Muscle of arm (tissue), 12 donors: ENCODE data around the gene CSGALNACT2. TPM values are rescaled to one million over a fixed set of nuclear protein-coding genes. Genes with fewer than 3 reads are reported as not detected.
"Not testable (repeated sequence)": the region's sequence is repeated elsewhere in the genome, so short reads cannot be mapped to it uniquely, and the experiment has no call there.

Experiments
- DNase-seq: peaks from one replicate; pipeline ENCODE4 v3.0.0-alpha.2; 2013
- polyA plus RNA-seq, 12 donors: library from polyadenylated mRNA; unstranded; fragments of 120-200 nt; gene quantifications; one replicate each; pipeline ENCODE4 v1.2.1, GENCODE V29; 2013; ENCODE audit not compliant: insufficient read length in 12 of 12

CSGALNACT2 gene
- polyA plus RNA-seq, 12 donors: 21.1 to 41.0 (median 32.1) TPM; not detected in 1

DNA sequence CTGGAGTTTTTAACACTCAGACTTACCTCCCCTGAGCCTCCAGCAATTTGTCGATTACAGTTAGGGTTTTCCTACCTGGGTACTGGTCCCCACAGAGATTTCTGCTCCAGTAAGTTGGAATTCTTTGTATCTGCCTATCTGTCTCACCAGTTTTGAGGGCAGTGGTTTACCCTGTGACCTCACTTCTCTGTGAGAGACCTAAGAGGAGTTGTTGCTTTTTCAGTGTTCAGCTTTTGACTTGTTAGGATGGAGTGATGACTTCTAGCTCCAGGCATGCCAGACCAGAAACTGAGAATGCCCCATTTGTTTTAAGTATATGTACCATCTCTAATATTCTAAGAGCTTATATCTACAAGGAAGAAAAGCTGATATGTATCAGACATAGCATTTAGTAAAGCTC lies 42.9 kb downstream of the CSGALNACT2 start:
- DNase-seq: no peak

DNA sequence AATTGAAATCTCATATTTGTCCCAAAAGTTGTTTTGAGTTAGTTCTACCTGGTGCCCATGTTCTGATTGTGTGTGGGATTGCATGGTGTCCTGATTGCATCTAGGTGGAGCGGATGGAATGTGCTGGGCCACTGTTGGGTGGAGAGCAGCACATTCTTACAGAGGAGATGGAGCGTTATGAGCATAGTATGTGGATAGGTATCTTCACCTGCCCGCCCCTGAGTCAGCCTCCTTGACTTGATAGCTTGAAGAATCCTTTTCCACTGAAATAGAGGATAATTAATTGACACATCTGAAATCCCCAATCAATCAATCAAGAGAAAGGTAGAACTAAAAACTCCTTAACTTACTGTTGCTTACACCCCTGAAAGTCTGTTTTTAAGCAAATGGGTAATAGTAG lies 45.5 kb downstream of the CSGALNACT2 start:
- not testable (repeated sequence) for DNase-seq

DNA sequence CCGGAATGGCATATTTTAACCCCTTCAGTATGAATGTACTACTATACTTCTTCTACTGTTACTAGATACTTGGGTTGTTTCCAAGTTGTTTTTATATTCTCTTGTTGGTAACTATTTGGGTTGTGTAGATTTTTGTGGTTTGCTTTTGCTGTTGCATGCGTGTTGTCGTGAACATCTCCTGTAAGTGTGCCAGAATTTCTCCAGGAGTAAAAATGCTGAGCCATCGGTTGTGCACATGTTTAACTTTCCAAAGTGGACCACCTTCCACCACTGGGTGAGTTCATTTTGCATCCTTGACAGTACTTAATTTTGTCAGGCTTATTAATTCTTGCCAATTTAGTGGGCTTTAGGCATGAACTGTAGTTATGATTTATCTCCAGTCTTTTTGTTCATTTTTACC lies 47.9 kb downstream of the CSGALNACT2 start:
- no peak for DNase-seq

DNA sequence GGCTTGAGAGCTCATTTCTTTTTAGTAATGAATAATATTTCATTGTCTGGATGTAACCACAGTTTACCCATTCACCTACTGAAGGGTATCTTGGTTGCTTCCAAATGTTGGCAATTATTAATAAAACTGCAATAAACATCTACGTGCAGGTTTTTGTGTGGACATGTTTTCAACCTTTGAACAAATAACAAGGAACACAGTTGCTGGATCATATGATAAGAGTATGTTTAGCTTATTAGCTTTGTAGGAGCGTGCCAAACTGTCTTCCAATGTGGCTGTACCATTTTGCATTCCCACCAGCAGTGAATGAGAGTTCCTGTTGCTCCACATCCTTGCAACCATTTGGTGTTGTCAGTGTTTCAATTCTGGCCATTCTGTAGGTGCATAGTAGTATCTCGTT lies 49.0 kb downstream of the CSGALNACT2 start:
- no peak for DNase-seq

DNA sequence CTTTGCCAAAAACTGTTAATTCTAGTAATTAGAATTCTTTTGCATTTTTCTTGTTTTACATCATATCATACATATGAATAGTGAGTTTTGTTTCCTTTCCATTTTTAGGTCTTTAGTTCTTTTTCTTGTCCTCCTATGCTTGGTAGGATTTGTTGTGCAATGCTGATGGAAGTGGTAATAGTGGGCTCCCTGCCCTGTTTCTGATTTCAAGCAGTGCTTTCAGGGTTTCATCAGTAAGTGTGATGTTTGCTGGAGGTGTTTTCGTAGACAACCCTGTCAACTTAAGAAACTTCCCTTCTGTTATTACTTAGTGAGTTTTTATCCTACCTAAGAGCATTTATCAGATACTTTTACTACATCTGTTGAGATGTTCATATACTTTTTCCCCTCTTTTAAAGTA lies 50.5 kb downstream of the CSGALNACT2 start:
- no peak for DNase-seq

DNA sequence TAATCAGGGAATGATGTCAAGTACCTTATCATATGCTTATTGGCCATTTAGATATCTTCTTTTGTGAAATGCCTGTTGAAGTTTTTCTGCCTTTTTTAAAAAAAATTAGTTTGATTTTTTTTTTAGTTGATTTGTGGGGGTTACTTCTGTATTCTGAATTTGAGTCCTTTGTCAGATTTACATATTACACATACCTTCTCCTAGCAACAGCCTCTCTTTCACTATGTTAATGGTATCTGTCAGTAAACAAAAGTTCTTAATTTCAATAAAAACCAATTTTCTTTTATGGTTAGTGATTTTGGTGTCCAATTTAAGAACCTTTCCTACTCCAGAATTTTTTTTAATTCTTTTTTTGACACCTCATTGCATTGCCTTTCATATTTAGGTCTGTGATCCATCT lies 52.0 kb downstream of the CSGALNACT2 start:
- no peak for DNase-seq

DNA sequence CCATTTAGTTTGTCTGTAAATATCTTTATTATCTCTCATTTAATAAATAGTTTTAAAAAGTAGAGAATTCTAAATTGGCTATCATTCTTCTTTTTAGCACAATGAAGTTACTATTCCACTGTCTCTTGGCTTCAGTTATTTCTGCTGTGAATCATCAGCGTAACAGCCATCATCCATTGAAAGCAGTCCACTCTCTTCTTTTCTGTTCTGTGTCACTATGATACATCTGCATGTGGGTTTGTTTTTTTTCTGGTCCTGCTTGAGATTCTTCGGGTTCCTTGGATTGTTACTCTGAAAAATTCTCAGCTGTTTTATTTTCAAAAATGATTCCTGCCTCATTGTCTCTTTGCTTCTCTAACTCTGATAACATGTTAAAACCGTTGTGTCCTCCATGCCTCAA lies 52.5 kb downstream of the CSGALNACT2 start:
- DNase-seq: no peak

DNA sequence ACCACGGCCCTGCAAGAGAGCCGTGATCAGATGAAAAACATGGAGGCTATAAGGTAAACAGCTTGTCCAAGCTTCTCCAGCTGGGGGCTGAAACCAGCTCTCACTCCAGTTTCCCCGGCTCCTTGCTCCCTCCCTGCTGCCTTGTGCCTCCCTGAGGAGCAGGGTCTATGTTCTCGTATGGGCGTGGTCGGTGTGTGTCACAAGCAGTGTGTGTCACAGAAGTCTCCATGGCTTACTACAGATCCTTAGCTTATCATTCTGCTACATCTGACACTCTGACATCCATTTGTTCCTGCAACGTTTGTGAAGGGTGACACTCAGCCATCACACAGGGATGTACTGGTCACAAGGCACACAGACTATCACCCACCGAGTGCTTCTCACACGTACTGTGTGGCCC lies 54.6 kb downstream of the CSGALNACT2 start:
- no peak for DNase-seq

DNA sequence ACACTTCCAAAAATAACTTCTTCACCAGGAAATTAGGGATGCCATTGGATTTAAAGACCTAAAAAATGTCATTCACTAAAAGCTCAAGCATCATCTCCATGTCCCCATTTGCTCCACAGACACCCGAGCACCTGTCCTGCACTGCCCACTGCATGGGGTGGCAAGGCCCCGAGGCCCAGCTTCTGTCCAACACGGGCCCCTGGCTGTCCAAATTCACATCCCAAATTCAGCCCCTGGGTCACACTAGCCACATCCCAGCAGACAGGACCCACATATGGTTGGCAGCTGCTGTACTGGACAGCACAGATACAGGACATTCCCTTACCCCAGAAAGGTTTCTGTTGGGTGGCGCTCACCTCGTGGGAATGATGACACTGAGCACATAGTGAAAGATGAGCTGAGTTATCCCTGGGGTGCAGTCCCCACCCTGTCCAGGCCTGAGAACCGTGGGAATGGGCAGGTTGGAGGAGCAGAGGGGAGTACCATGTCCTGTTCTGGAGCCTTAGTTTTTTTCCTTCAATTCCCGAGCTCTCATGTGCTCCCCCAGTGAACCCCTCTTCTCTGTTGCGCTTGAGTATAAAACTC lies 55.3 kb downstream of the CSGALNACT2 start:
- no peak for DNase-seq

DNA sequence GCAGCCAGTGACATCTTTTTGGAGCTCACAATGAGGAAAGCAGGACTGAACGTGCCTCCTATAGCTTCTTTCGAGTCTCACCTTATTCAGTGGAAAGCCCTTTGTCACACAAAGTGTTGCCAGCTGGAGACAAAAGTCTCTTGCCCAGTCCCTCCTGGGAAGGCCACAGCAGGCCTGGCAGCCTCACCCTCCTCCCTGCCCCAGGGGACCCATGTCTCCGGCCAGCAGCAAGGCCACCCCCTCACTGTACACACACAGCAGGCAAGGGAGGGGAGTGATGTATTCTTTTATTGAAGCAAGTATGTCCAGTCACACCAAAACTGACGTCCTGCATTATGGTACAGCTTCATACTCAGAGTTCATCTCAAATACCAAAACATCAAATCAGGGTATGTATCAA lies 56.0 kb downstream of the CSGALNACT2 start:
- no peak for DNase-seq

DNA sequence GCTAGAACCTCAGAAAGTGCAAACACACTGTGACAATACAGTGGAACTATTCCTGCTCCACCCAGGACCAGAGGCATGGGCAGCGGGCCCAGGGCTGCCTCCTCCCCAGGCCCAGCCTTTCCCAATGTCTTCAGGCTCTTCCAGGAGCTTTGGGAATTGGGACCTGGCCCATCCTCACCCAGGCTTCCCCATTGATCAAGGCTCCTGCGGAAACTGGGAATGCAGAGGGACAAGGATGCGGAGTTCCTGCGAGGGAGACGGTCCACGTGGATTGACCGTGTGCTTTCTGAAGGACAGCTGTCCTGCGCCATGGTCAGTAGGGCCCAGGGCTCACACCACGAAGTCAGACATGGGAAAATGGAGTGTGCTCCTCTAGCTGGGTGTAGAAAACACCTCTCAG lies 56.6 kb downstream of the CSGALNACT2 start:
- no peak for DNase-seq

DNA sequence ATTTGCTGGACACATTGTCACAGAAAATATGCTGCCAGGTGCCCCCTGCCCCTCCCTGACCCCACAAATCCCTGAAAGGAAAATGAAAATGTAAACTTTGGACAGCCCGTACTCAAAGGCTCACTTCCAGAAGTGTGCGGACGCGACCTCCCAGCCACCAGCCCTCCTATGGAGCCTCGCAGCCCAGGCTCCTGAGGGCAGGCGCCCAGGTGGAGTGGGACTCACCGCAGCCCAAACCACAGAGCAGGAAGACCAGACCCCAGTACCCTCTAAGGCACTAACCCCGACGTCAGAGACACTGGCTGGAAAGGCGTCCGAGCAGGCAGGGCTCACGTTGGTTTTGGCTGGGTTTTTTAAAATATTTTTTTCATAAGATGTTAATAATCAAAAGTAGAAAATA lies 57.3 kb downstream of the CSGALNACT2 start:
- DNase-seq: no peak

DNA sequence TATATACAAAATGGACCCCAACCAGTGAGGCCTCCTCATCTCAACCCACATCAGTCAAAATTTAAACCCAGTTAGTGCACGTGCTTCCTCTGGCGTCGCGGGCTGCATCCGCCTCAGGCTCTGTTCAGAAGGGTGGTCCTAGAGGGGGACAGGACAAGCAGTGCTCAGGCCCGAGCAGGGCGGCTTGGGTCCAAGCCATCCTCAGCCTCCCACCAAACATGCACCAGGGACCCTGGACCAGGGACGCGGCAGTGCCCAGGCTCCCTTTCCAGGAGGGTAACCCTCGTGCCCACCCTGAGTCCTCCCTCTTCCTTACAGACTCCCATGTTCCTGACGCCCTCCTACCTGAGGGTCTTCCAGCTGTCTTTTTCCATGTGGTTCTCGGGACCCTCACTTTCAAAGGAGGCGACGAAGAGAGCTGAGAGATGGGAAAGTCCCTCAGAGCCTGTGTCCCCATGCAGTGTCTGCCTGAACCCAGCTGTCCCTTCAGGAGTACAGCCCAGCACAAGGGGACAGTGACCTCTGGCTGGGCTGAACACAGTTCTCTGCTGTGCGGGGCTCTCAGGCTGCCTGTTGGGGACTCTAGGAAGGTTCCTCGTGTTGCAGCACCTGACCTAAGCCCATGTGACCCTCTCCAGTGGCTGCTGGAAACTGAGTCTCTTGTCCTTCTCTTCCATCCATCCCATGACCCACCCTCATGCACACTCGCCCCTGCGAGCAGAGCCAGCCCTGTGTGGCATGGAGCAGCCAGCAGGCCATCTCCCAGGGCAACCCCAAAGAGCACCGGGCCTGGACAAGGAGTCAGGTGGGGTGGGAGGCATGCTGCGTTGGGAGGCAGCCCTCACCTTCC lies 58.1 kb downstream of the CSGALNACT2 start:
- no peak for DNase-seq

DNA sequence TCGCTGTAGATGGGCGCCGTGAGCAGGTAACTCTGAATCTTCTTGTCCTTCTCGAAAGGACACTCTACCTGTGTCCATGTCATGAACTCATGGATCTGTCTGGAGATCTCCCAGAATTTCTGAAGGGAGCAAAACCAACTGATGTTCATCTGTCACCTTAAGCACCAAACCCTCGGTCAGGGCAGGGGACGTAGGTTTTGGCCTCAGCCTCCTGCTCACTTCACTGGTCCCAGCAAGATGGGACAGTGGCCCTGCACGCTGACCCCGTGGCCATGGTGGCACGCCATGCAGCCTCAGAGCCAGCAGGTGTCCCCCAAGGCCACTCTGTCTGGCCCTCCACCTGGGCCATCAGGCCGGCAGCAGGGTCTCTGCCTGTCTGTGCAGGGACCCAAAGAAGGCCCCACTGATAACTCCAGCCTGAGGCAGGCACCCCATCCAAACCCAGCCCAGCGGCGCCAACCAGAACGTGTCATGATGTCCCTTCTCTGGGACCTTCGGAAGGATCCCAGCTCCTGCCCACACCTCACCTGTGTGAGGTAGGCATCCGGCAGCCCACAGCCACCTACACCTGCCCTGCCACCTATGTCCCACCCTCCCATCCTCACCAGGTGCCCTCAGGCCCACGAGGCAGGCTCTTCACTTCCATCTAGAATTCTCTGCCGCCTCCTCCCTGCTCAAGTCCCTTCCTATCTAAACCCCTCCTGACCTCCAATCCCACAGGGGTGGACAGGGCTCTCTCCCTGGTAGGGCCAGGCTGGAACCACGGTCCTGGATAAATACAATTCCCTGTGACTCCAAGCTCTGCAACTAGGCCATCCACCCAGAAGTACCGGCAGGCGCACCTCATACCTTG lies 59.0 kb downstream of the CSGALNACT2 start:
- no peak for DNase-seq

DNA sequence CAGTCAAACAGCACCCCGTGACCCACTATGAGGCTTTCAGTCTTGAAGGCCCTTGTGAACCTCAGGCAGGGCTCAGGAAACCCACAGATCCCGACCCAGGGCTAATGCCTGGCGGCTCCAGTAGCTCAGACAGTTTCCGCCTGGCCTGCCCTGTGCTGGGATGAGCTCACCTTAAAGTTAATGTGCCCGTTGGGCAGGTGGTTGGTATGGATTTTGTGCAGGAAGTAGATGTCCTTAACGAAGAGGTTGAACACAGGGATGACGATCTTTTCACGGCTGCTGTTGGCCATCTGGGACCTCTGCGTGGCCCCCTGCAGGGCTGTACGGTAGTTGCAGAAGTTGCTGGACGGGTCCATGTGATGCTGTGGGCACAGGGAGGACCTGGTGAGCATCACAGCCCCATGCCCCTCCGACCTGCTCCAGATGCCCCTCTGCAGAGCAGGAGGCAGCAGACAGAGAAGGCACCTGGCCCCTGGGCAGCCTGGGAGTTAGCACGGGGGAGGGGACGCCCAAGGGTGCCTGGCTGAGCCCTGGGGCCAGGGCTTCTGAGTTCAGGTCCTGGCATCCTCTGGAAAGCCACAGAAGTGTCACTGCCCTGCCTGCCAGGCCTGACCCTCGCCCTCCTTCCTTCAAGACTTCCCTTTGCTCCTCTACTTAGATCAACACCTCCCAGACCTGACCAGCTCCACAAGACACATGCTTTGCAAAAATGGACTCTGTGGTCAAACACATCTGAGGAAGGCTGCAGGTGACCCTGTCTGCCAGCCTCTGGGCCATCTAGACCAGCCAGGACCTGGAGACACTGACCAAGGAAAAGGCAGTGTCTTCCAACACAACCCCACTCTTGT lies 59.8 kb downstream of the CSGALNACT2 start:
- no peak for DNase-seq

DNA sequence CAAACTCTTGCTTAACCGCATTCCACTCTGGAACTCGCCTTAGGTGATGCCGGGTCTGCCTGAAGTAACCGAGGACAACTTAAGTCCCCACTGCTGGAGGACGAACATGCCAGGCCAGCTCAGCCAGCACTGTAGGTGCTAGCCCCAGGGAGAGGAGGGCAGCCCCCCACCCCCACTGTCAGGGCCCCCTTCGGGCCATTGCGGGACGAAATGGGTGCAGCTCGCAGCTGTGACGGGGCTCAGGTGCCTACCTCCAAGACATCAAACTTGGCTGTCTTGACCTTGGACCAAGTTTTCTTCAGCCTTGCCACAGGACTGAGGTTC lies 60.4 kb downstream of the CSGALNACT2 start:
- no peak for DNase-seq

DNA sequence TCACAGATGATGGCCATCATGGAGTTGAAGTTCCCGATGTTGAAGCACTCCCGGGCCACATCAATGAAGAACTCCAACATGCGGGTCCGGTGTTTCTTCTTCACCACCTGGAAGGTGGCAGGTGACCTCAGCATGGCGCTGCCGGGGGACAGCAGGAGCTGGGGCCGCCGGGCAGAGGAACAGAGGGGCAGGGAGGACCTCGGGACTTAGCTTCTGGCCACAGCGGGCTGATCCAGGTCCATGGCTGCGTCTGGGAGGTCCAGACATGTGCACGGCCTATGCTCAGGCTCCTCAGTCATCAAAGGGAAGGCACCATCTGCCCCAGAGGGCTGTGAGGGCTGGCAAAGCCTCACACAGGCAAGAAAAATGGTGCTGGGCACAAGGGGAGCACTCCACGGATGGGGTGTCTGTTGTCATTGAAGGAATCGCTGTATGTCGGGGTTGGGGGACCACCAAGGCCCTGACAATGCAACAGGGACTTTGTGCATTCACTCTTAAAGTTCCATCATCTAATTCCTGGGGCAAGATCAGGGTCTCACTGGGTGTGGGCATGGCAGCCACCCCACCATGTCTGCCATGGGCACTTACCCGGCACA lies 60.9 kb downstream of the CSGALNACT2 start:
- DNase-seq: no peak

DNA sequence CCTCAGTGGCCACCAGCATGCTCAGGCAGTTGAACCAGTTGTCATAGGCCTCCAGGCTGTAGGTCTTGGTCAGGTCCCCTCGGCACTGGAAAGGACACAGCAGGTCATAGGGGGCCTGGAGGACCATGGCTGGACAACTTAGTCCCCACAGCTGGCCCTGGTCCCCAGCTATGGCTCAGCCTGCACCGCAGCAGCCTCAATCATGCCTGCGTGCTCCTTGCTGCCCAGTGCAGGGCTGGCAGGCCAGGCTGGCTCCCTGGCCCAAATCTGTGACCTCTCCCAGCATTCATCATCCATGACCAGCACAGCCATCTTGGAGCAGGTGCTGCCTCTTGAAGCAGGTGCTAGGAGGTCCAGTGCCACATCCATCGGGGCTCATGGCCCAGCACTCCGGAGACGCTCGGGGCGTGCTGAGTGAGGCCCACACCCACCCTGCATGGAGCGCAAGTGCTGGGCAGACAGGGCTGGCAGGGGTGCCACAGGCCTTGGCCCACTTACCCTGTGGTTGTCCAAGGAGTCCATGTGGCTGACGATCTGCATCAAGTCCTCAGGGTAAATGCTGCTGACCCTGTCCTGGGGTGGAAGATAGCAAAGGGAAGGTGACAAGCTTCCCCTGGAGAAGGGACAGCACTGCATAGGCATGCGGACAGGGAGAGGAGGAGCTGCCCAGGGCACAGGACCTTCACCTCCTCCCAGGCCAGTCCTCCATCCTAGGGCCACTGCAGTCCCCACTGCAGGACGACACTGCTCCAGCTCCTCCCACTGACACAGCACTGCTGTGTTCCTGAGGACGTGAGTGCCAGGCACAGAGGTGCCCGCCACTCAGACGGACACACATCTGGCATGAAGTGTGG lies 61.7 kb downstream of the CSGALNACT2 start:
- no peak for DNase-seq

DNA sequence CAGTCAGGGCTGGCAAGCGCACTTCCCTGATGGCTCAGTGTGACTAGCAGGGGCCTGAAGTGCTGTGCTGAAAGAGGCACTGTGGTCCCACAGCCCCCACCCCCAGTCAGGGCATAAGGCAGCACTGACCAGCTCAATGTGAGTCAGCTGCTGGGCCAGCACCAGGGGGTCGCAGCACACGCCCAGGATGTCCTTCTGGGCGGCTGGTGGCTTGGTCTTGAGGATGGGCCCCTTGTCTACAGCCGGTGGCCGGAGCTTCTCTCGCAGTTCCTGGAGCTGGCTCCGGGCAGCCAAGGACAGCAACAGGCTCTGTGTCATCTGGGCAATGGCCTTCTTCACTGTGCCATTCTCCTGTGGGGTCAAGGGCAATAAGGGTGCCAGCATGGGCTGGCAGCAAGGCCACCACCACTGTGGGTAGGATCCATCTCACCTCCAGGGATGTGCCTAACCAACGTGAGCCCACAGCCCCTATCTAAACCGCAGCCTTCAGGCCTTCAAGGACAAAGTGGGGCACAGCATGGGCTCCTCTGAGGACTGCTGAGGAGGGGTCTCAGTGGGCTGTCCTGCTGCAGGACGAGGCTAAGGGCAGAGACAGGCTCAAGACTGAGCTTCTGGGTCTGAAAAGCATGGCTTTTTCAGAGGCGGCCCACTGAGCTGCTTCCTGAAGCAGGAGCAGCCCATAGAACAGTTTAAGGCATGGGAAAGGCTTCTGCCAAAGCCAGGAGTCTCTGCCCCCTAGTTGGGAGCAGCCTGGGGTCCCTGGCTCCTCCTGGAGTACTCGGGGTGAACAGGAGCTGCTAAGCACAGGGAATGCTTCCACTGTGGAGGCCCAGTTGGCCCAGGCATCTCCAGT lies 62.5 kb downstream of the CSGALNACT2 start:
- no peak for DNase-seq
